Parathyroid adenoma (tissue), 2 donors: ENCODE results near the gene C1orf53.

ENCODE experiments used
- H2AFZ ChIP-seq: fragments of 300-600 bp; sonication (generic); one replicate; pipeline ENCODE4 v1.7.0; 2017; ENCODE audit warnings: antibody characterized with exemption, mild to moderate bottlenecking
- H3K27ac ChIP-seq: fragments of 300-600 bp; sonication (generic); one replicate; pipeline ENCODE4 v1.7.0; 2017
- H3K27me3 ChIP-seq: fragments of 300-600 bp; sonication (generic); one replicate; pipeline ENCODE4 v1.7.0; 2017; ENCODE audit warnings: low read length; ENCODE audit not compliant: control insufficient read depth, insufficient read depth
- H3K36me3 ChIP-seq: fragments of 300-600 bp; sonication (generic); one replicate; pipeline ENCODE4 v1.7.0; 2017; ENCODE audit warnings: low read length; ENCODE audit not compliant: control insufficient read depth, insufficient read depth
- H3K4me1 ChIP-seq: fragments of 300-600 bp; sonication (generic); one replicate; pipeline ENCODE4 v1.7.0; 2017; ENCODE audit warnings: control low read depth
- H3K4me2 ChIP-seq: fragments of 300-600 bp; sonication (generic); one replicate; pipeline ENCODE4 v1.7.0; 2017; ENCODE audit warnings: low read length
- H3K4me3 ChIP-seq: fragments of 300-600 bp; sonication (generic); one replicate; pipeline ENCODE4 v1.7.0; 2017; ENCODE audit warnings: low read depth, low read length
- H3K79me2 ChIP-seq: fragments of 300-600 bp; sonication (generic); one replicate; pipeline ENCODE4 v1.7.0; 2017; ENCODE audit warnings: control low read depth
- H3K9ac ChIP-seq: fragments of 300-600 bp; sonication (generic); one replicate; pipeline ENCODE4 v1.7.0; 2017; ENCODE audit warnings: mild to moderate bottlenecking
- H3K9me3 ChIP-seq: fragments of 300-600 bp; sonication (generic); one replicate; pipeline ENCODE4 v1.7.0; 2017; ENCODE audit warnings: low read length; ENCODE audit not compliant: control insufficient read depth
- CTCF ChIP-seq: fragments of 300-600 bp; sonication (generic); IDR thresholded peaks from one replicate; pipeline ENCODE4 v1.7.0; 2017; ENCODE audit warnings: antibody characterized with exemption, mild to moderate bottlenecking
- donor health status: primary hyperparathyroidism.

The C1orf53 gene

GRCh38 chr1:197942042-197942441 is 39.6 kb downstream of the C1orf53 start:
- no peak overlapping the region for H3K4me3 ChIP-seq
- TF ChIP-seq CTCF = no peak
- H2AFZ ChIP-seq = no peak overlapping the region
- H3K4me1 ChIP-seq = no peaks in the 10 kb centered on the region
- no peaks in the 10 kb centered on the region for H3K9me3 ChIP-seq
- H3K36me3 ChIP-seq = no peaks in the 10 kb centered on the region
- no peak overlapping the region for H3K27ac ChIP-seq
- H3K9ac ChIP-seq = no peak overlapping the region
- no peak overlapping the region for H3K4me2 ChIP-seq
- no peaks in the 10 kb centered on the region for H3K27me3 ChIP-seq
- H3K79me2 ChIP-seq = no peaks in the 10 kb centered on the region

GRCh38 chr1:197944485-197944884 is 42.1 kb downstream of the C1orf53 start:
- Histone ChIP-seq H3K4me3 (no peak overlapping the region), H3K4me1 (no peaks in the 10 kb centered on the region), H3K79me2 (no peaks in the 10 kb centered on the region), H3K27ac (no peak overlapping the region), H3K9me3 (no peaks in the 10 kb centered on the region), H3K36me3 (no peaks in the 10 kb centered on the region), H3K27me3 (no peaks in the 10 kb centered on the region), H3K4me2 (no peak overlapping the region), H3K9ac (no peak overlapping the region), H2AFZ (no peak overlapping the region)
- no peak for TF ChIP-seq CTCF

- H3K36me3 ChIP-seq = no peaks in the 10 kb centered on the region
- TF ChIP-seq CTCF = no peak
Observed at GRCh38 chr1:197948926-197949899, 46.8 kb downstream of the C1orf53 start.

GRCh38 chr1:197951089-197951488 is 48.7 kb downstream of the C1orf53 start:
- H3K79me2 ChIP-seq = no peaks in the 10 kb centered on the region
- H3K27me3 ChIP-seq = no peaks in the 10 kb centered on the region
- H3K27ac ChIP-seq = no peak overlapping the region
- no peak overlapping the region for H3K4me2 ChIP-seq
- H3K36me3 ChIP-seq = no peaks in the 10 kb centered on the region
- H3K9ac ChIP-seq = no peak overlapping the region
- TF ChIP-seq CTCF = no peak
- H3K9me3 ChIP-seq = no peaks in the 10 kb centered on the region
- no peaks in the 10 kb centered on the region for H3K4me1 ChIP-seq
- H3K4me3 ChIP-seq = no peak overlapping the region
- H2AFZ ChIP-seq = no peak overlapping the region

More at GRCh38 chr1:197948926-197949899, 46.8 kb downstream of the C1orf53 start:
- Histone ChIP-seq H3K9me3 (no peaks in the 10 kb centered on the region), H3K4me2 (no peak overlapping the region), H3K4me3 (no peak overlapping the region), H3K9ac (no peak overlapping the region), H3K79me2 (no peaks in the 10 kb centered on the region), H3K27ac (no peak overlapping the region), H3K4me1 (no peaks in the 10 kb centered on the region), H3K27me3 (no peaks in the 10 kb centered on the region), H2AFZ (no peak overlapping the region)
